Measurements from ENCODE around the gene PADI4. TPM values are rescaled to one million over a fixed set of nuclear protein-coding genes. Genes with fewer than 3 reads are reported as not detected.

PADI4 gene
- total and polyA plus RNA-seq, 2 donors (not counting 3 experiments of a cell fraction or from before 2014, with no cell fraction given) = not detected

DNA sequence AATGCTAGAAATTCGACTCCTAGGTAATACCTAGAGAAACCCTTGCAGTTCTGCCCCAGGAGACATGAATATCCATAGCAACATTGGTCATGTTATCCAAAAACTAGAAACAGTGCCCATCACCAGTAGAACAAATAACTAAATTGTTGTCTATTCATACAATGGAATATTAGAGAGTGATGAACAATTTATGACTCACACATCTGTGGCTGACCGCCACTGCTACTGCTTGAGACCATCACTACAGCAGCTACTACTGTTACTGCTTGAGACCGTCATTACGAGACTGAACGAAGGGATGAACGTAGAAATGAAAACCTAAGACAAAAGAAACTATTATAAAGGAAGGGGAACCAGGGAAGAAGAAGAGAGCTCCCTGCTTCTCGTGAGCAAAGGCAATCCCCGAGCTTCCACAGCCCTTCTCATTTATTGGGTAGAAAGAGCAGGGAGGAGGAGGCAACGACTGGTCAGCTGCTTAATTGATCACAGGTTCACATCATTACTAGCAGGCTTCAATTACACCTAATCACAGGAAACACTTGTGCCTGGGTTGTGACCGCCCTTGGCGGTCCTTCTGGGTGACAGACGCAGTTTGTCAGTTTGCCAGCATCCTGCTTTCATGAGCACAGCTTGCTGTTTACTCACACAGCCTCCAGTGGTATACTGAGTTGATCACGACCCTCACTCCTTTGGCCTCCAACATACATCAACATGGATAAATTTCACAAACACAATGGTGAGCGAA lies 14.1 kb upstream of the PADI4 start:
- FAIRE-seq (no peak), DNase-seq (ENCODE audit: low read depth, low spot score) (no peak)
- dilution Hi-C loops (cut with MboI; ENCODE audit: extremely low pct_ligation_motif_present, low sequenced_read_pairs) = no loop called here
- Histone ChIP-seq H3K9me3 (replicated peaks; ENCODE audit: control insufficient read depth, insufficient read depth, low read length) (no peaks in the 10 kb centered on the region), H3K9ac (replicated peaks; ENCODE audit: extremely low read depth, insufficient read depth, low read length) (no peak overlapping the region), H3K79me2 (ENCODE audit: control insufficient read depth, insufficient read depth, low read length) (no peaks in the 10 kb centered on the region), H2AFZ (ENCODE audit: low read depth, low read length) (no peak overlapping the region), H3K9me1 (replicated peaks; ENCODE audit: control insufficient read depth, extremely low read depth, insufficient read depth, low read length) (no peaks in the 10 kb centered on the region), H3K4me1 (ENCODE audit: control insufficient read depth, extremely low read depth, insufficient read depth, low read length) (peaks cover 4% of the 10 kb centered on the region), H3K27ac (ENCODE audit: insufficient read depth, low read depth, low read length) (no peak overlapping the region), H3K4me3 (replicated peaks in 1 of 3; ENCODE audit: insufficient read depth in 1 of 3, low read depth in 1 of 3, low read length in 3 of 3) (no peak overlapping the region), H3K36me3 (ENCODE audit: control insufficient read depth in 2 of 2, extremely low read depth in 1 of 2, insufficient read depth in 2 of 2, low read length in 2 of 2) (no peaks in the 10 kb centered on the region), H3K4me2 (ENCODE audit: insufficient read depth, low read length) (no peak overlapping the region), H3K27me3 (ENCODE audit: control insufficient read depth in 2 of 2, insufficient read depth in 2 of 2, low read length in 2 of 2) (no peaks in the 10 kb centered on the region), H4K20me1 (replicated peaks; ENCODE audit: control insufficient read depth, extremely low read depth, insufficient read depth, low read length) (no peaks in the 10 kb centered on the region)
- intact Hi-C loops (cut with micrococcal nuclease) = no loop called here
- POLR2A ChIA-PET = no interaction called here
- CTCF ChIA-PET = no interaction called here
- BruUV-seq (replicated peaks) = no TSS peak
- no peak for TF ChIP-seq POLR2AphosphoS5 (IDR thresholded peaks at IDR 0.05; ENCODE audit: insufficient read depth, low read depth, low read length)
- no peak for TF ChIP-seq MYC (IDR thresholded peaks at IDR 0.05; ENCODE audit: low read depth, low read length)
- no peak for TF ChIP-seq EZH2 (IDR thresholded peaks at IDR 0.05; ENCODE audit: borderline replicate concordance, low read depth, low read length, severe bottlenecking)
- no peak for TF ChIP-seq JUN (IDR thresholded peaks at IDR 0.05; ENCODE audit: borderline replicate concordance, insufficient read depth, insufficient read length, low read depth)
- TF ChIP-seq CTCF (IDR thresholded peaks at IDR 0.05; ENCODE audit: extremely low read depth in 1 of 2, insufficient read depth in 1 of 2, low read depth in 1 of 2, low read length in 2 of 2) = no peak
- TF ChIP-seq POLR2A (IDR thresholded peaks at IDR 0.05; ENCODE audit: low read depth, low read length) = no peak
- no peak for TF ChIP-seq MAX (IDR thresholded peaks at IDR 0.05; ENCODE audit: insufficient read depth, insufficient read length)
- TF ChIP-seq GATA2 (IDR thresholded peaks at IDR 0.05; ENCODE audit: insufficient read depth, insufficient read length, low read depth, low read length) = no peak
- TF ChIP-seq FOS (IDR thresholded peaks at IDR 0.05; ENCODE audit: borderline replicate concordance, insufficient read depth, low read length) = no peak
